Measurements from ENCODE around the gene COX4I2. TPM values are rescaled to one million over a fixed set of nuclear protein-coding genes. Genes with fewer than 3 reads are reported as not detected.

COX4I2 gene
- total and polyA plus RNA-seq, 4 donors, result 0.35 to 0.81 (median 0.59) TPM; not detected in 1

GRCh38 chr20:31654534-31654933 is 16.8 kb downstream of the COX4I2 start:
- H3K9me3 ChIP-seq (ENCODE audit: control insufficient read depth in 4 of 4, low read length in 3 of 4), result no peaks in the 10 kb centered on the region
- no peak overlapping the region for H3K9ac ChIP-seq (ENCODE audit: low read depth in 1 of 2, low read length in 2 of 2)
- no peak for DNase-seq (ENCODE audit: low spot score)
- H3K27me3 ChIP-seq (ENCODE audit: control insufficient read depth in 4 of 4, insufficient read depth in 4 of 4, low read length in 3 of 4), result no peaks in the 10 kb centered on the region
- WGBS, result 77% methylated on average over 5 of the region's 5 CpGs
- no peaks in the 10 kb centered on the region for H3K36me3 ChIP-seq (ENCODE audit: control insufficient read depth in 4 of 4, insufficient read depth in 3 of 4, low read depth in 1 of 4, low read length in 3 of 4)
- no peak for TF ChIP-seq HNF4A (conservative IDR thresholded peaks at IDR 0.05)
- no peak for TF ChIP-seq FOXA2 (IDR thresholded peaks at IDR 0.05)
- no peak for TF ChIP-seq ZBTB33 (IDR thresholded peaks at IDR 0.05)
- no peak for TF ChIP-seq GABPA (IDR thresholded peaks at IDR 0.05 in 1 of 2, conservative IDR thresholded peaks at IDR 0.05 in 1 of 2)
- no peak for TF ChIP-seq RAD21 (IDR thresholded peaks at IDR 0.05)
- no peak for TF ChIP-seq FOXA1 (IDR thresholded peaks at IDR 0.05)
- TF ChIP-seq, protein P1, sequence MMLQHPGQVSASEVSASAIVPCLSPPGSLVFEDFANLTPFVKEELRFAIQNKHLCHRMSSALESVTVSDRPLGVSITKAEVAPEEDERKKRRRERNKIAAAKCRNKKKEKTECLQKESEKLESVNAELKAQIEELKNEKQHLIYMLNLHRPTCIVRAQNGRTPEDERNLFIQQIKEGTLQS (IDR thresholded peaks at IDR 0.05), result no peak
- TF ChIP-seq JUND (IDR thresholded peaks at IDR 0.05), result no peak
- TF ChIP-seq TAF1 (conservative IDR thresholded peaks at IDR 0.05), result no peak
- no peak for TF ChIP-seq REST (IDR thresholded peaks at IDR 0.05)
- no peak for TF ChIP-seq SP1 (IDR thresholded peaks at IDR 0.05)
- no peak for TF ChIP-seq EGR1 (IDR thresholded peaks at IDR 0.05; ENCODE audit: low read depth in 2 of 2)
- no peak for TF ChIP-seq RXRA (IDR thresholded peaks at IDR 0.05)
- no peak for TF ChIP-seq YY1 (IDR thresholded peaks at IDR 0.05)
- TF ChIP-seq HNF4G (IDR thresholded peaks at IDR 0.05), result no peak
- TF ChIP-seq, protein P2, sequence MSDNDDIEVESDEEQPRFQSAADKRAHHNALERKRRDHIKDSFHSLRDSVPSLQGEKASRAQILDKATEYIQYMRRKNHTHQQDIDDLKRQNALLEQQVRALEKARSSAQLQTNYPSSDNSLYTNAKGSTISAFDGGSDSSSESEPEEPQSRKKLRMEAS (IDR thresholded peaks at IDR 0.05), result no peak
- TF ChIP-seq, protein P3, sequence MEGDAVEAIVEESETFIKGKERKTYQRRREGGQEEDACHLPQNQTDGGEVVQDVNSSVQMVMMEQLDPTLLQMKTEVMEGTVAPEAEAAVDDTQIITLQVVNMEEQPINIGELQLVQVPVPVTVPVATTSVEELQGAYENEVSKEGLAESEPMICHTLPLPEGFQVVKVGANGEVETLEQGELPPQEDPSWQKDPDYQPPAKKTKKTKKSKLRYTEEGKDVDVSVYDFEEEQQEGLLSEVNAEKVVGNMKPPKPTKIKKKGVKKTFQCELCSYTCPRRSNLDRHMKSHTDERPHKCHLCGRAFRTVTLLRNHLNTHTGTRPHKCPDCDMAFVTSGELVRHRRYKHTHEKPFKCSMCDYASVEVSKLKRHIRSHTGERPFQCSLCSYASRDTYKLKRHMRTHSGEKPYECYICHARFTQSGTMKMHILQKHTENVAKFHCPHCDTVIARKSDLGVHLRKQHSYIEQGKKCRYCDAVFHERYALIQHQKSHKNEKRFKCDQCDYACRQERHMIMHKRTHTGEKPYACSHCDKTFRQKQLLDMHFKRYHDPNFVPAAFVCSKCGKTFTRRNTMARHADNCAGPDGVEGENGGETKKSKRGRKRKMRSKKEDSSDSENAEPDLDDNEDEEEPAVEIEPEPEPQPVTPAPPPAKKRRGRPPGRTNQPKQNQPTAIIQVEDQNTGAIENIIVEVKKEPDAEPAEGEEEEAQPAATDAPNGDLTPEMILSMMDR (IDR thresholded peaks at IDR 0.05; ENCODE audit: low read depth, low read length, missing input control), result no peak
- H3K4me1 ChIP-seq (ENCODE audit: control insufficient read depth in 4 of 4, insufficient read depth in 4 of 4, low read length in 3 of 4), result no peaks in the 10 kb centered on the region
- H3K4me3 ChIP-seq (ENCODE audit: low read depth in 1 of 3, low read length in 3 of 3), result no peak overlapping the region
- H3K27ac ChIP-seq (ENCODE audit: low read depth in 1 of 2, low read length in 2 of 2), result no peak overlapping the region

Data from liver (tissue), 9 donors.